NCI-H446 (cell line): ENCODE results near the gene HSPA1B.
"Not testable (repeated sequence)": the region's sequence is repeated elsewhere in the genome, so short reads cannot be mapped to it uniquely, and the experiment has no call there.

Experiments used
- DNase-seq, 2 experiments: peaks; one replicate each; lab custom pipeline; 2025; lab: John Stamatoyannopoulos, UW

Gene HSPA1B

GRCh38 chr6:31826793-31827285 is 699 bp upstream of the HSPA1B start:
- peak in 1 of 2 experiments; percentile 83 for DNase-seq

- peak; percentile 19 to 60 for DNase-seq
Observed at GRCh38 chr6:31829633-31830283, 2.2 kb downstream of the HSPA1B start.

- DNase-seq = no peak
Observed at GRCh38 chr6:31830886-31831335, 3.4 kb downstream of the HSPA1B start.

- no peak for DNase-seq
Observed at GRCh38 chr6:31831350-31832215, 4.0 kb downstream of the HSPA1B start.

- peak; percentile 86 to 92 for DNase-seq
Observed at GRCh38 chr6:31834367-31835250, 7.1 kb downstream of the HSPA1B start.

GRCh38 chr6:31836047-31836473 is 8.5 kb downstream of the HSPA1B start:
- no peak for DNase-seq

GRCh38 chr6:31836474-31837368 is 9.2 kb downstream of the HSPA1B start:
- DNase-seq = no peak

GRCh38 chr6:31837369-31838113 is 10.0 kb downstream of the HSPA1B start:
- DNase-seq = no peak

- DNase-seq = not testable (repeated sequence)
Observed at GRCh38 chr6:31838114-31838553, 10.6 kb downstream of the HSPA1B start.

- no peak for DNase-seq
Observed at GRCh38 chr6:31838968-31839367, 11.4 kb downstream of the HSPA1B start.

GRCh38 chr6:31839779-31840126 is 12.2 kb downstream of the HSPA1B start:
- DNase-seq = not testable (repeated sequence)

- DNase-seq = no peak
Observed at GRCh38 chr6:31842053-31842452, 14.5 kb downstream of the HSPA1B start.

GRCh38 chr6:31844507-31844906 is 17.0 kb downstream of the HSPA1B start:
- DNase-seq = no peak

GRCh38 chr6:31847276-31847978 is 19.9 kb downstream of the HSPA1B start:
- no peak for DNase-seq

GRCh38 chr6:31850765-31851484 is 23.4 kb downstream of the HSPA1B start:
- no peak for DNase-seq

GRCh38 chr6:31851485-31851832 is 23.9 kb downstream of the HSPA1B start:
- DNase-seq = no peak

- DNase-seq = not testable (repeated sequence)
Observed at GRCh38 chr6:31851980-31852718, 24.6 kb downstream of the HSPA1B start.

GRCh38 chr6:31857774-31858173 is 30.2 kb downstream of the HSPA1B start:
- DNase-seq = not testable (repeated sequence)
